ENCODE measurements around the gene CDK5RAP2.

CDK5RAP2 gene

GRCh38 chr9:120569556-120569955 is 10.4 kb downstream of the CDK5RAP2 start:
- peak; percentile 27 for TF ChIP-seq CTCF (conservative IDR thresholded peaks at IDR 0.05)
- peak overlapping the region; percentile 89 for H3K27ac ChIP-seq

- H3K27ac ChIP-seq = peak overlapping the region; percentile 89
- TF ChIP-seq CTCF (conservative IDR thresholded peaks at IDR 0.05) = no peak
Observed at GRCh38 chr9:120568816-120569215, 11.2 kb downstream of the CDK5RAP2 start.

- H3K27ac ChIP-seq = peak overlapping the region; percentile 89
- TF ChIP-seq CTCF (conservative IDR thresholded peaks at IDR 0.05) = no peak
Observed at GRCh38 chr9:120567874-120568273, 12.1 kb downstream of the CDK5RAP2 start.

- no peak for TF ChIP-seq CTCF (conservative IDR thresholded peaks at IDR 0.05)
Observed at GRCh38 chr9:120567081-120567480, 12.9 kb downstream of the CDK5RAP2 start.

GRCh38 chr9:120564589-120564988 is 15.4 kb downstream of the CDK5RAP2 start:
- TF ChIP-seq CTCF (conservative IDR thresholded peaks at IDR 0.05) = no peak
- no peak overlapping the region for H3K27ac ChIP-seq

More at GRCh38 chr9:120567081-120567480, 12.9 kb downstream of the CDK5RAP2 start:
- peak overlapping the region; percentile 89 for H3K27ac ChIP-seq

GRCh38 chr9:120562861-120563443 is 17.0 kb downstream of the CDK5RAP2 start:
- no peak for TF ChIP-seq CTCF (conservative IDR thresholded peaks at IDR 0.05)
- no peak overlapping the region for H3K27ac ChIP-seq

- no peak for TF ChIP-seq CTCF (conservative IDR thresholded peaks at IDR 0.05)
Observed at GRCh38 chr9:120561709-120562108, 18.3 kb downstream of the CDK5RAP2 start.

More at GRCh38 chr9:120561709-120562108, 18.3 kb downstream of the CDK5RAP2 start:
- H3K27ac ChIP-seq = no peak overlapping the region
